GM18526 (cell line): ENCODE data around the gene SLX9.

Experiments
- POLR2A ChIP-seq: IDR thresholded peaks from 3 replicates; pipeline ENCODE4 v1.6.1; 2011; ENCODE audit not compliant: insufficient read length; ENCODE audit errors: extremely low read depth

SLX9 gene

GRCh38 chr21:44944596-44944995, 4.8 kb downstream of the SLX9 start:
- TF ChIP-seq POLR2A: no peak

DNA sequence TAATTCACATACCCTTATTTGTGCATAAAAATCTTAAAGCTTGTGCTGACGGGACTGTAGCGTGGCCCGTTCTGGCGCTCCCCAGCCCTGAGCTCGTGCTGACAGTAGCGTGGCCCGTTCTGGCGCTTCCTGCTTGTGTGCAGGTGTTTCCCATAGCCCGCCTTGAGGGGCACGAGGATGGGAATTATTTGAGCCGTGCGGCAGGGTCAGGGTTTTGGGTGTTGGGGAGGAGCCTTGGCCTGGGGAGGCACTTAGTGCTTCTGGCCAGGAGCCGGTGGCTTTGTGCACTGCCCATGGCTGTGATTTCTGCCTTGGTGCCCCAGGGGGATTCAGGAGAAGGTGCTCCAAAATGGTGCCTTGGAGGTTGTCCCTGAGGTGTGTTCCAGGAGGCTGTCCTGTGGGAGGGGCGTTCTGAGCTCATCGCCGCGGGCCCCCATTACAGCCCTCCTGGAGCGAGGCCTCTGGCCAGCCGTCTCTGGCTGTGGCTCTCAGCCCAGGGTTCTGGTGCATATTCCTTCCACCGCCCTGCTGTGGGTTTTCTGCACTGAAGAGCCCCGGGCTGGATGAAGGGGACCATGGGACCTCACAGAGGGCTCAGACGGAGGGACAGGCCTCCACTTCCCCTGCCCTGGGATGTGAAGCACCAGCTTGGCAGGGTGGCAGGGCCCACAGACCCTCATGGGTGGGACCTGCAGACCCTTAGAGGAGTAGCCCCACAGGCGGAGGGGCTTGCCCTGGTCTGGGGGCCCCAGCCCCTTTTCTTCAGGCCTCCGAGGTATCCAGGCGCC, 6.6 kb downstream of the SLX9 start:
- TF ChIP-seq POLR2A: no peak

GRCh38 chr21:44947111-44947929, 7.5 kb downstream of the SLX9 start:
- no peak for TF ChIP-seq POLR2A

DNA sequence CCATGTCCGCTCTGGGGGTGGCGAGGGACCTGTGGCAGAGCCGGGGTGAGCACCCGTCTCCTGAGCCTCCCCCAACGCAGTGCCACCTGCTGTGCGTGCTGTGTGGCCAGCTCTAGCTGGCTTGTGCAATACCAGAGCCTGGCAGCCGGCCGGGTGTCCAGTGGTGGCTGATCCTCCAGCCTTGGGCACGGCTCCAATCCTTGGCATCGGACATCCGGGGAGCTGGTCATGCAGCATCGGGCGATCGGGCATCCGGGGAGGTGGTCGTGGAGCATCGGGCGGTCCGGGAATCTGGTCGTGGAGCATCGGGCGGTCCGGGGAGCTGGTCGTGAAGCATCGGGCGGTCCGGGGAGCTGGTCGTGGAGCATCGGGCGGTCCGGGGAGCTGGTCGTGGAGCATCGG, 8.1 kb downstream of the SLX9 start:
- no peak for TF ChIP-seq POLR2A

GRCh38 chr21:44948426-44949120, 8.7 kb downstream of the SLX9 start:
- TF ChIP-seq POLR2A: no peak

GRCh38 chr21:44949161-44949778, 9.4 kb downstream of the SLX9 start:
- TF ChIP-seq POLR2A: no peak

GRCh38 chr21:44949779-44950198, 10.0 kb downstream of the SLX9 start:
- TF ChIP-seq POLR2A: no peak

DNA sequence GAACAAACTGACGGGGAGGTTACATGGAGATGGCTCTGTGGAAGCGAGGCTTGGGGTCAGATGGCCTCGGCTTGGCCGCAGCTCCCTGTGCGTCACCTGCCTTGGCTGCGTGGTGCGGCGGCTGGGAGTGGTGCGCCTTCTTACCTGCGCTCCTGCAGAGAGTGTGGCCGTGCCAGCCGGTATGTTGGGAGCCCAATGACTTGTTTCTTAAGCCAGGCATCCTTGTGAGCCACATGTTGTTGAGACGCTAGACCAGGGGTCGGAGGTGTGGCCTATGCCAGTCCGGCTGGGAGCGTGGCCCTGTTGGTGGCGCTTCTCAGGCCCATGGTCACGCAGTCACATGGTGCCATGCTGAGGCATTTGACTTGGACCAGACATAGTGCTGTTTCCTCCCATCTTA, 10.5 kb downstream of the SLX9 start:
- no peak for TF ChIP-seq POLR2A

GRCh38 chr21:44951186-44951915, 11.5 kb downstream of the SLX9 start:
- TF ChIP-seq POLR2A: no peak

DNA sequence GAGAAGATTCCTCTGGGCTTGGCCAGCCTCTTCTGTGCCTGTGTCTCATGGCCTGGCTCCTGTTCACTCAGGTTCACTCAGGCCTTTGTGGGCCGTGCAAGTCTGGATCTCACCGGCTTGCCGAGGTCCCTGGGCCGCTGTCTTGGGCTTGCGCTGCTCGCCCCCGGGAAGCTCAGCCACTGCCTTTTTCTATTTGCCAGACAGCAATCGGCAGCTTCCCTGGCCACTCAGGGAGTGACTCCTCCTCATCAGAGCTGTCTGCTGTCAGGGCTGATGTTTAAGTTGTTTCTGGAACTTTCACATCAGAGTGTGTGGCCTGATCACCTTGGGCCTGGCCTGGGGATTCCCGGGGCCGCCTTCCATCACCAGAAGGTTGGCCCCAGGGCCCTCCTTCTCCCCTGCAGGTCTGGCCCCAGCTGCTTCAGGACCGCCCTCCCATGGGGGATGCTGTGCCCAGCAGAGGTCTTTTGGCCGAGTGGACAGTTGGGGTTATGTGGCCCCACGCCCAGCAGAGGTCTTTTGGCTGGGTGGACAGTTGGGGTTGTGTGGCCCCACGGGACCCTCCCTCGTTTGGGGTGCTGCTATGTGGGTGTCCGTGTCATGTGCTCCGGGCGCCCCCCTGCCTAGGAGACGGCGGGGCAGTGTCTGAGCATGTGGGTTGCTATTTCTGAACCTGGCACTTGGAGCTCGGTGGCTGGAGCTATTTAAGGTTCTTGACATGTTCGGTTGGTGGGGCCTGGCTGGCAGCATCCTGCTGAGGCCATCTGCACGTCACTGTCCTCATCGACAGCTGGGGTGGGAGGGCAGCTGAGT, 12.5 kb downstream of the SLX9 start:
- TF ChIP-seq POLR2A: no peak

GRCh38 chr21:44952929-44953627, 13.2 kb downstream of the SLX9 start:
- no peak for TF ChIP-seq POLR2A

GRCh38 chr21:44953628-44954021, 13.8 kb downstream of the SLX9 start:
- TF ChIP-seq POLR2A: no peak

DNA sequence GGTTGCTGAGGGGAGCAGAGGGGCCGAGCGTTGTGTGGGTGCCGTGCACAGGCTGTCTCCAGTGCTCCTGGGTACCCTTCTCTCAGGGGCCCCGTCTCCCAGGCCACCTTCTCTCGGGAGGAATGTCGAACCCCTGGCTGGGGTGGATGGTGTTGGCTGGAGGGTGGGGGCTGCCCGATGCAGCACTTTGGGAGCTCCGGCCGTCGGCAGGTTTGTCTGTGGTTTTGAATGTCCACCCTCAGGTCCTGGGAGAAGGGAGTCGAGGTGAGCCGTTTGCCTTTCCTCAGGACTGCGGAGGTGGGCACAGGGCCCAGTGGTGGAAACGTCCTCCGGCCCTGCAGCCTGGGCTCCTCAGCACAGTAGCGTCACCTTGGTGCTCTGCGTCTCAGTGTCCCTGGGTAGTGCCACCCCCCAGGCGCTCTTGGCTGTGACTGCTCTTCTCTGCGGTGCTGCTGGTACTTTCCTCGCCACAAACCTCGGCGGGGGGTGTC, 14.5 kb downstream of the SLX9 start:
- no peak for TF ChIP-seq POLR2A

DNA sequence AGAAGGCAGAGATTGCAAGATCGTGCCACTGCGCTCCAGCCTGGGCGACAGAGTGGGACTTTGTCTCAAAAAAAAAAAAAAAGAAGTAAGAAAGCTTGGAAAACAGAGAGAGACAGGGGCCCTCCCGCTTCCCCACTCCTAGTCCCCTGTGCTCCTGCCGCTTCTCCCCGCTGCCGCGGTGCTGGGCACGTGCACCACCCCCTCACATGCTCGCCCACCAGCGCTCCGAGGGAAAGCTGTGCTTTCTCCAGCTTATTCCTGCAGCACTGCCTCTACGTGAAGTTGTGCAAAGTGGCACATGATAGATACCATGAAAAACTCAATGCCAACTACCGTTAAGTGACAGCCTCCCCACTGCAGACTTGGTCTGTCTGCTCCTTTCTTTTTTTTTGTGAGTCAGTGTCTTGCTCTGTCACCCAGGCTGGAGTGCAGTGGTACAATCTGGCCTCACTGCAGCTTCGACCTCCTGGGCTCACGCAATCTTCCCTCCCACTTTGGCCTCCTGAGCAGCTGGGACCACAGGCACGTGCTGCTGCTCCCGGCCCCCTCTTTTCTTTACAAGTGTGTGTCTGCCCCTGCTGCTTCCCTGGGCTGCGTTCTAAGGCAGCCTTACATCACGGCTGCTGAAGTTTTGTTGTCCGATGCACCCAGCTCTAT, 15.4 kb downstream of the SLX9 start:
- TF ChIP-seq POLR2A: no peak
